D341Med (cell line): ENCODE data around the gene DPF3.

Source experiments
- DNase-seq: peaks from one replicate; pipeline ENCODE4 v3.0.0; 2012; ENCODE audit warnings: low spot score

The DPF3 gene

GRCh38 chr14:72893636-72894322, at the start of gene DPF3:
Gene DPF3, minus strand, starts transcription at chr14:72894101. Its CDS starts 13 bp downstream, at chr14:72894088.
- DNase-seq, result peak; percentile 97

- DNase-seq, result no peak
Measured at GRCh38 chr14:72942934-72943333, 49.0 kb upstream of the DPF3 start.

DNA sequence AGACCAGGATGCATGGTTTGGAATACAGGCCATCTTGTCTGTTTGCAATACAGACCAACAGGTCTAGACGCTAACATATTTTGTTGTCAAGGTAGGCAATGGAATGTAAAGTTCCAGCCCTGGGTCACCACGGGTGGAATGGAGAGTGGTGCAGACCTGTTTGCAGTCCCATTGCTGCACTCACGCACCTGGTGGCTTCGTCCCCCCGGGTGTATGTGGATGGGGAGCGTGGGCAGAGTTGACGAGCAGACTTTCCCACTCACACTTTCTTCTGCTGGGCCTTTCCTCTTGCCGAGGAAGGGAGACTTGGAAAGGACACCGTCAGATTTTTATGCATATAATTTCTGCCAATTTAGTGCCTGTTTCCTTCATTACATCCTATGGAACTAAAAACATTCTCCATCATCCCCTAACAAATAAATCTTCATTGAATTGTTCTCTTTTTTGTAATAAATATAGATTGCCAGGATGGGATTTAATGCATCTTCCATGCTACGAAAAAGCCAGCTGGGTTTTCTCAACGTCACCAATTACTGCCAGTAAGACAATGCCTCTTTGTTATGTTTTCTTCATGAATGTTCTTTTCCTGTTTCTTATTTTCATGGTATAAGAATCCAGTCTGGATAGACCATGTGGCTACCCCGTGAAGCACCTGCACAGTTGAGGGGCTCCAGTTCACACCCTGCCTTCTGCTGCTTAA, 47.5 kb upstream of the DPF3 start:
- no peak for DNase-seq

DNA sequence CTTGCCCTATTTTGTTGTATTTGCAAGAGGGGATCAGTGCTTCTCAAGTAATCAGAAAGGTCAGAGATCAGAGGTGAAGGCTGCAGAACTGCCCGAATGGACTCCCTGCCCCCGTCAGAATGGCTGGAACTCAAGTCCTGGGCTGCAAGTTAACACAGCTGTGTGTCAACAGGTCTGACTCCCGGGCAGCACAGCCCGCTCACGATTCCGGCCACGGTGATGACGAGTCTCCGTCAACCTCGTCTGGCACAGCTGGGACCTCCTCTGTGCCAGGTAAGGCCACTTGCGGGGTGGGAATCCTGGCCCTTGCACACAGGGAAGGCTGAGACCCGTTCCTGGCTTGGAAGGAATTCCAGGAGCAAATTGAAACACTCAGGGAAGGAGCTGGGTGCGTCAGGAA, 45.7 kb upstream of the DPF3 start:
- no peak for DNase-seq

- peak; percentile 64 for DNase-seq
Measured at GRCh38 chr14:72932893-72933292, 39.0 kb upstream of the DPF3 start.

DNA sequence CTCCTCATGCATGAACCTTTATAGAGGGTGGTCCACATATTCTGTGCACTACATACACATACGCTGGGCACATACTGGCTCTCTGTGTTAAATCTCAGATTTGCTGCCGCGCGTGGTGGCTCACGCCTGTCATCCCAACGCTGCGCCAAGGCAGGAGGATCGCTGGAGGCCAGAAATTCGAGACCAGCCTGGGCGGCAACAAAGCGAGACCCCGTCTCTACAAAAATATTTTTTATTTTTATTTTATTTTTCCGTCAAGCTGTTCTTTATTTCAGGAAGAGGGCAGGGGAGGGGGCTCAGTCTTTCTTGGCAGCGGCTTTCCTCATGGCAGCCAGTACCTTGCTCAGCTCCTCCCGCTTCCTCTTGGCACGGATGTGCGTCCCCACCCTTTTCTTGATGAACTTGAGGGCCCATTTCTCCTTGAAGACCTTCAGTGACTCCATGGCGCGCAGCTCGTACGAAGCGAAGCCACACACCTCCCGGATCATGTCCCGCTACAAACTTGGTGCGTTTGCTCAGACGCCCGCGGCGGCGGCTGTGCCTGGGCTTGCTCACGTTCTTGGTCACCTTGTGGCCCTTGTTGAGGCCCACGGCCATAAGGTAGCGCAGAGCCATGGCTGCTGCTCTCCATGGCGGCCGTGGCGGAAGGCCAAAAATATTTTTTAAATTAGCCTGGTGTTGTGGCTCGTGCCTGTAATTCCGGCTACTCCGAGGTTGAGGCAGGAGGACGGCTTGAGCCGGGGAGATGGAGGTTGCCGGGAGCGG, 35.6 kb upstream of the DPF3 start:
- DNase-seq, result no peak

DNA sequence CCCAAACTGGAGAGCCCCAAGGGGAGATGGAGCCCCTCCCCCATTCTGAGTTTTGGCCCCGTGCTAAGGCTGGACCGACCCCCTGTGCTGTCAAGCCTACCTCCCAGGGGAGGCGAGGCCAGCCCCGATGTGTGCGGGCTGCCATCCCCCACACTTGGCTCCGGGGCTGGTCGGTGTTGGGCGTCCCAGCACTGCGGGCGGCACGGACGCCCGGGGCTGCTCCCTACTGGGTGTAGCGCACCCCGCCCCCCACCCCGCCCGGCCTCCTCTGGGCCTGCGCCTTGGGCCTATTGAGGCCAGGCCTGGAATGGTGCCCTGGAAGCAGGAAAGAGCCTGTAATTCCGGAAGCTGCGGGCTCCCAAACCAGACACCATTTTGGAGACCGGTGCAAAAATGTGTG, 35.0 kb upstream of the DPF3 start:
- DNase-seq, result no peak

DNA sequence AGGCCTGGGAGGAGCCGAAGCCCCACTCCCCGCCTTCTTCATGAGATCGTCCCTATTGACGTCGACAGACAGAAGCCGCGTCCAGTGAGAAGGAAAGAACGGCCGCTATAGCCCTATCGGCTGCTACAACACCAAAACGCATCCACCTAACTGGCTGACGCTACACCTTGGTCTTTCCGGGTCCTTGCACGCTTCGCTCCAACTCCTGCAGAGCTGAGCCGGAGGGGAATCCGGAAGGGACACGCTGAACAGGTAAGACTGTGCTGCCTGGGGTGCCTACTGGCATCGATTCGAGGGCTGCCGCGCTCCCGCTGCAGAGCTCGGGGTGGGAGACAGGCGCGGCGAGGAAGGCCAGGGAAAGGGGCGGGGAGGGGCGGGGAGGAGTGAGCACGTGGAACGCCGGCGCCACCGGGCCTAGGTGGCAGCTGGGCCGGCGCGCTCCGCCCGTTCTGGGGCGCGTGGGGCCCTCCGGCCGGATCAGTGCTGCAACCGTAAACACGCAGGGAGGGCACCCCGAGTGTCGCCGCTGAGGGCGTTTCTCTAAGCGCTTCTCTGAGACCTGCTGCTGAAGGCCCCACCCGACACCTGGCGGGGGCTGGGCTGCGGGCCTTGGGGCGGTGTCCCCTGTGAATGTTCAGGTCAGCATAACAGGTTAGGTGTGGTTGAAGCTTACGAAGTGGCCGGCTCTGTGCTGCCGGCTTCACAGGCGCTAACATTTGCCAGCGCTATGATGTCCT, 32.6 kb upstream of the DPF3 start, which contains the start of gene DCAF4:
Gene DCAF4 (plus strand): TSS at position 173 of the 737 bp plus-strand sequence. CDS start 11,515 bp downstream, outside the sequence.
- peak; percentile 97 for DNase-seq

GRCh38 chr14:72925815-72926291, 32.0 kb upstream of the DPF3 start:
- DNase-seq, result no peak

DNA sequence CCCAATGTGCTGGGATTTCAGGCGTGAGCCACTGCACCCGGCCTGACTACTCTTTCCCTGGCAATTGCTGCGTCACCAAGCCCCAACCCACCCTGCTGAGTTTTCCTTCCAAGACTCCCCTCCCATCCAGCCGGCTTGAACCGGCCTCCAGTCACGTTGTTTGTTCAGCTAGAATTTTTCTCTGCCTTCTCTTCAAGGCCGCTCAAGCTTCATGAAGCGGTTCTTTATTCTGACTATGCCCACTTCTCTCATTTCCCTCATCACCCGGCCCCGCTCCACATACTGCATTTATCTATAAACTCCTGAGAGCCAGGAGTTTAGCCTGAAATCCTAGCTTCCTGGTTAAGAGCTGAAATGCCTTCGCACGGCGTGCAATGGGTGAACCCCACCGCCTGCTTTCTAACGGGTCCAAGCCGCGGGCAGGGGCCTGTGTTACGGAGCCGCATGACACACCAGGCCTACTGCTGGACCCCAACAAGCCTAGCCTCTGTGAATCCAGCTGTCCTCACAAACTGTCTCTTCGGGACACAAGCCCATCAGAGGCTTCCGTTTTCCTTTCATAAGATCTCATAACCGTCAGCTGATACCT, 31.4 kb upstream of the DPF3 start:
- no peak for DNase-seq

GRCh38 chr14:72924337-72924736, 30.4 kb upstream of the DPF3 start:
- DNase-seq, result no peak

DNA sequence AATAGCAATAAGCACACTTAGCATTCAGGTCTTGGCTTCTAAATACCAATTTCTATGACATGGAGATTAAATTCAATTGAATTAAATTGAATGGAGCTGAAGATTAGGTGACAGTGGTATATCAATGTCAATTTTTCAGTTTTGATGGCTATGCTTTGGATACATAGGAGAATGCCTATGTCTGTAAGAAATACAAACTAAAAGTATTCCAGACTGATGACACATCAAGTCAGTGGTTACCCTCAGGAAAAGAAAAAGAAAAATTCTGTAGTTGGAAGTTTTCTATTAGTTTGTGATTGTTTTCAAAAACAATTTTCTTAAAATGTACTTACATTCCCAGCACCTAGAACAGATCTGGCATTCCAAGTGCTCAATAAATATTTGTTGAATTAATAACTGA, 27.5 kb upstream of the DPF3 start:
- no peak for DNase-seq

DNA sequence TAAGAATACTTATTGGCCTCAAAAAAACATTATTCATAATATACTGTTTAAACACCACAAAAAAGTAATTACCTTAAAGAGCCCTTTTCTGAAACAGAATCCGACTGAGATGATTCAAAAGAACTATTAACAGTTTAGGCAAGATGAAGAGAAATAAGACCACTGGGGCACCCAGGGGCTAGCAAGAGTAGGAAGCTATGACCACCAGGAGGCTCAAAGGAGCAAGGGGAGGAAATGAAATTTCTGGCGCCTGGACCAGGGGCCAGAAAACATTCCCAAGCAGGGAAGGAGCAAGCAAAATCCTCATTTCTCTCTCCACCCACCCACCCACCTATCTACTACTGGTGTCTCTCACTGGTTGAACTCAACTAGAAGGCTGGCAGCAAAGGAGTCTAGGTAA, 26.1 kb upstream of the DPF3 start:
- no peak for DNase-seq

- no peak for DNase-seq
Measured at GRCh38 chr14:72917094-72917802, 23.3 kb upstream of the DPF3 start.

DNA sequence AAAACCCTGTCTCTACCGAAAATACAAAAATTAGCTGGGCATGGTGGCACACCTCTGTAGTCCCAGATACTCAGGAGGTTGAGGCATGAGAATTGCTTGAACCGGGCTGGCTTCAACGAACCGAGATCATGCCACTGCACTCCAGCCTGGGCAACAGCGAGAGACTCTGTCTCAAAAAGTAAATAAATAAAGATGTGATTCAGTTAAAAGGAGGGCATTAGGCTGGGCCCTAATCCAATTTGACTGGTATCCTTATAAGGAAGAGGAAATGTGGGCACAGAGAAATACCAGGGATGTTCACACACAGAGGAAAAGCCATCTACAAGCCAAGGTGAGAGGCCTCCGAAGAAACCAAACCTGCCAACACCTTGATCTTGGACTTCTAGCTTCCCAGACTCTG, 22.3 kb upstream of the DPF3 start:
- DNase-seq, result no peak

- DNase-seq, result no peak
Measured at GRCh38 chr14:72913809-72914208, 19.9 kb upstream of the DPF3 start.

- no peak for DNase-seq
Measured at GRCh38 chr14:72909163-72909562, 15.3 kb upstream of the DPF3 start.

DNA sequence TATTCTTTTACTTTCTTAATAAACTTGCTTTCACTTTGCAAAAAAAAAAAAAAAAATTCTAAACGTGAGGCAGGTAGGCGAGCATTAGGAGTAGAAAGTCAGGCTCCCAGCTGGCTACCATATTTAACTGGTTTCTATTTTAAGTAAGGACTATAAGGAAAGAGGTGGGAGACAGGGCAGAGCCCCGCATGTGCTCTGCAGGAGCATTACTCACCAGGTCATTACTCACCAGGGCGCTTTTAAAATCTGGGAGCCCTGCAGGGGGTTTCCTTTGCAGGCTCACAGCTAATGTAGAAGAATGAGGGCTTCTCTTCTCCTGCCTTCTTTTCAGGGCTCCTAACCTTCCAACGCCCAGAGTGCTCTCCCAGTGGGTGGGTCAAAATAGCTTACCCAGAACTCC, 14.0 kb upstream of the DPF3 start:
- DNase-seq, result no peak

DNA sequence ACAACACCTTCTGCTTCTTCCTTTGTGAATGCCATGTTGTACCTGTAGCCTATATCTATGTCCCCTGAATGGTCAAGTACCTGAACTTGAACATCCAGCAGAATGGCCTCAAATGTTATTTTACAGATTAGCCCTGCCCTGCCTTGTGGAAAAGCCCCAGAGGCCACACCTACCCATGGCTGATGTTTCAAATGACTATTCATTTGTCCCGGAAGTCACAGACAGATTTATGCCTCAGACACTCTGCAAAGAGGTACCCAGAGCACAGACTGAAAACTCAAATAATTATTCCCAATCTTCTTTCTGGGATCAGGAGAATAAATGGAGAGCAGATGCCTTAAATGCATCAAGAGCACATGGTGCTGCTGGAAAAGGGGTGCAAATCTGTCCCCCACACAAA, 13.0 kb upstream of the DPF3 start:
- DNase-seq, result no peak

GRCh38 chr14:72906316-72906715, 12.4 kb upstream of the DPF3 start:
- no peak for DNase-seq
